Erythroblast (primary cell): ENCODE data around the gene PTPRD.

Experiments used
- GATA1 ChIP-seq: IDR thresholded peaks from 2 replicates; pipeline ENCODE4 v1.6.1; 2011; ENCODE audit warnings: low read depth, mild to moderate bottlenecking, control low read depth, low read length, moderate library complexity
- POLR2A ChIP-seq: IDR thresholded peaks from 2 replicates; pipeline ENCODE4 v1.6.1; 2011; ENCODE audit warnings: mild to moderate bottlenecking, low read length

- no peak for TF ChIP-seq POLR2A
- no peak for TF ChIP-seq GATA1
Measured at GRCh38 chr9:8815931-8816330, 1796.9 kb downstream of the PTPRD start.
